Measurements from ENCODE around the gene GGPS1.

The GGPS1 gene

DNA sequence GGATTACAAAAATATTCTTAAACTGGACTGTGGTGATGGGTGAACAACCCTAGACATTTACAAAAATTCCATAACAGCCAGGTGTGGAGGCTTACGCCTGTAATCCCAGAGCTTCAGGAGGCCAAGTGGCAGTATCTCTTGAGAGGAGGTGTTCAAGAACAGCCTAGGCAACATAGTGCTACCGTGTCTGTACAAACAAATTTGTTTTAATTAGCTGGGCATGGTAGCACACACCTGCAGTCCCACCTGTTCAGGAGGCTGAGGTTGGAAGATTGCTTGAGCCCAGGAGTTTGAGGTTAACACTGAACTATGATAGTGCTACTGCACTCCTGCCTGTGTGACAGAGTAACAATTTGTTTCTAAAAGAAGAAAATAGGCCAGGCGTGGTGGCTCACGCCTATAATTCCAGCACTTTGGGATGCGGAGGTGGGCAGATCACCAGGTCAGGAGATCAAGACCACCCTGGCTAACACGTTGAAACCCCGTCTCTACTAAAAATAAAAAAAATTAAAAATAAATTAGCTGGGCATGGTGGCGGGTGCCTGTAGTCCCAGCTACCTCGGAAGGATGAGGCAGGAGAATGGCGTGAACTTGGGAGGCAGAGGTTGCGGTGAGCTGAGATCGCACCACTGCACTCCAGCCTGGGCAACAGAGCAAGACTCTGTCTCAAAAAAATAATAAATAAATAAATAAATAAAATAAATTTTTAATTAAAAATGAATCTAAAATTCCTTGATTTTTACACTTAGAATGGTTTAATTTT, 37.4 kb upstream of the GGPS1 start:
- TF ChIP-seq TAF1 (IDR thresholded peaks at IDR 0.05; ENCODE audit: borderline replicate concordance, insufficient read depth, low read length) (no peak), FOXP2 (optimal IDR thresholded peaks at IDR 0.05; ENCODE audit: borderline replicate concordance, extremely low read depth, extremely low read length, insufficient read depth) (no peak), SIN3A (IDR thresholded peaks at IDR 0.05; ENCODE audit: borderline replicate concordance, insufficient read depth, low read length) (no peak), POLR2AphosphoS5 (IDR thresholded peaks at IDR 0.05; ENCODE audit: low read depth, low read length) (no peak)
- TF ChIP-seq, protein P1, sequence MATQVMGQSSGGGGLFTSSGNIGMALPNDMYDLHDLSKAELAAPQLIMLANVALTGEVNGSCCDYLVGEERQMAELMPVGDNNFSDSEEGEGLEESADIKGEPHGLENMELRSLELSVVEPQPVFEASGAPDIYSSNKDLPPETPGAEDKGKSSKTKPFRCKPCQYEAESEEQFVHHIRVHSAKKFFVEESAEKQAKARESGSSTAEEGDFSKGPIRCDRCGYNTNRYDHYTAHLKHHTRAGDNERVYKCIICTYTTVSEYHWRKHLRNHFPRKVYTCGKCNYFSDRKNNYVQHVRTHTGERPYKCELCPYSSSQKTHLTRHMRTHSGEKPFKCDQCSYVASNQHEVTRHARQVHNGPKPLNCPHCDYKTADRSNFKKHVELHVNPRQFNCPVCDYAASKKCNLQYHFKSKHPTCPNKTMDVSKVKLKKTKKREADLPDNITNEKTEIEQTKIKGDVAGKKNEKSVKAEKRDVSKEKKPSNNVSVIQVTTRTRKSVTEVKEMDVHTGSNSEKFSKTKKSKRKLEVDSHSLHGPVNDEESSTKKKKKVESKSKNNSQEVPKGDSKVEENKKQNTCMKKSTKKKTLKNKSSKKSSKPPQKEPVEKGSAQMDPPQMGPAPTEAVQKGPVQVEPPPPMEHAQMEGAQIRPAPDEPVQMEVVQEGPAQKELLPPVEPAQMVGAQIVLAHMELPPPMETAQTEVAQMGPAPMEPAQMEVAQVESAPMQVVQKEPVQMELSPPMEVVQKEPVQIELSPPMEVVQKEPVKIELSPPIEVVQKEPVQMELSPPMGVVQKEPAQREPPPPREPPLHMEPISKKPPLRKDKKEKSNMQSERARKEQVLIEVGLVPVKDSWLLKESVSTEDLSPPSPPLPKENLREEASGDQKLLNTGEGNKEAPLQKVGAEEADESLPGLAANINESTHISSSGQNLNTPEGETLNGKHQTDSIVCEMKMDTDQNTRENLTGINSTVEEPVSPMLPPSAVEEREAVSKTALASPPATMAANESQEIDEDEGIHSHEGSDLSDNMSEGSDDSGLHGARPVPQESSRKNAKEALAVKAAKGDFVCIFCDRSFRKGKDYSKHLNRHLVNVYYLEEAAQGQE (IDR thresholded peaks at IDR 0.05; ENCODE audit: insufficient read depth in 1 of 2, low read depth in 2 of 2, low read length in 2 of 2) = no peak

DNA sequence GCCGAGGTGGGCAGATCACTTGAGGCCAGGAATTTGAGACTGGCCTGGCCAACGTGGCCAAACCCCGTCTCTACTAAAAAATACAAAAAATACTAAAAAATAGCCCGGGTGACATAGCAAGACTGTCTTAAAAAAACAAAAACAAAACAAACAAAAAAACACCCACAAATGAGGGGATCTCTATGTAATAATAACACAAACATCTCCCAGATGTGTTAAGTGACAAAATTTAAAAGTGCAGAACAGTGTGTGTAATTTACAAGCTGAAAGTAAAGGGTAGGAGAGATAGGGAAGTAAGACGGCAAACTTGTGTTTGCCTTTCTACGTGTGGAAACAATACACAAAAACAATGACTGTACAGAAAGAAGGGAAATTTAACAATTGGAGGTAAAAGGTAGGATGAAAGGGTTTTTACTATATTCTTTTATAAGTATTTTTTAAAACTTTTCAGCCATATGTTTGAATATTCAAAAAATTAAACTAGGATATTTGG, 36.7 kb upstream of the GGPS1 start:
- TF ChIP-seq FOXP2 (optimal IDR thresholded peaks at IDR 0.05; ENCODE audit: borderline replicate concordance, extremely low read depth, extremely low read length, insufficient read depth) (no peak), SIN3A (IDR thresholded peaks at IDR 0.05; ENCODE audit: borderline replicate concordance, insufficient read depth, low read length) (no peak), TAF1 (IDR thresholded peaks at IDR 0.05; ENCODE audit: borderline replicate concordance, insufficient read depth, low read length) (no peak), POLR2AphosphoS5 (IDR thresholded peaks at IDR 0.05; ENCODE audit: low read depth, low read length) (no peak)
- TF ChIP-seq, protein P1 (IDR thresholded peaks at IDR 0.05; ENCODE audit: insufficient read depth in 1 of 2, low read depth in 2 of 2, low read length in 2 of 2) = no peak

DNA sequence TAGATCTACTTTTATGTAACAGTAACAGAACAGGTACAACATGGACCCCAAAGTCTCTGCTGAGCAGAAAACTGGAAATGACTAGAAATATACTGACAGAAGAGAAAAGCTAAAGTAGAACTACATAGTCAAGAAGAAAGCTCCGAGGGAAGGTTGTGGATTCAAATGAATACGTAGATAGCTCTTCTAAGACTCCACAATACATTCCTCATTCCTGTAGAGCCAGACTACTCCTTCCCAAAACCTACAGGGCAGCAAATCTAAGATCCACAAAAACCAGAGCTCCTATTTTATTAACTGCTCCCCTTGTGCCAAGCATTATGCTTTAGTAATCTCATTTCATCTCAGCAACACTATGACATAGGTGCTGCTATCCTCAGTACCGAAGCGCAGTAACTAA, 35.6 kb upstream of the GGPS1 start:
- no peak for TF ChIP-seq SIN3A (IDR thresholded peaks at IDR 0.05; ENCODE audit: borderline replicate concordance, insufficient read depth, low read length)
- no peak for TF ChIP-seq TAF1 (IDR thresholded peaks at IDR 0.05; ENCODE audit: borderline replicate concordance, insufficient read depth, low read length)
- TF ChIP-seq, protein P1 (IDR thresholded peaks at IDR 0.05; ENCODE audit: insufficient read depth in 1 of 2, low read depth in 2 of 2, low read length in 2 of 2) = no peak
- TF ChIP-seq POLR2AphosphoS5 (IDR thresholded peaks at IDR 0.05; ENCODE audit: low read depth, low read length) = no peak
- no peak for TF ChIP-seq FOXP2 (optimal IDR thresholded peaks at IDR 0.05; ENCODE audit: borderline replicate concordance, extremely low read depth, extremely low read length, insufficient read depth)

DNA sequence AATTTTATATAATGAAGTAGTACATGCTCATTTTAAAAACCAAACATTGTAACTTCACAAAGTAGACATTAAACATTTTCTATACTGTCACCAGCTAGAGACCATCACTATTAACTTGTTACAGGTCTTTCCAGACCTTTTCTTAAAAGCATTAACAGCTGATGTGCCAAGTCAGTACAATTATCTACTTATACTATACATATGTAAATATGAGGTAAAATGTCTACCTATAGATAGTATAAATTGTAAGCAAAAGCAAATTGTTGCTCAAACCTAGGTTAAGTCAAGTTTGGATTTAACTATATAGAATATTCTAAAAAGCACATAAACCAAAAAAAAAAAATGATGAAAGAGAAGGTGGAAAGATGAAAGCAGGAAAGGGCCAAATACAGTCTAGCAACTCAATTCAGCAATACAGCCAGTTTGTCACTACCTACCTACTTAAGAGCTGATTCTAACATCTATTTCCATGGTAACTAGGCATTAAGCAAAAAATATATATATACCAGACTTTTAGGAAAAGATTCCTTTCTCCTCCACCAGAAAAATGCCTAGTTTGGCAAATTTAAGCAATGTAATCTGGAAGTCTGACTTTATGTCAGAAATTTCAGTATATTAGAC, 34.9 kb upstream of the GGPS1 start:
- TF ChIP-seq FOXP2 (optimal IDR thresholded peaks at IDR 0.05; ENCODE audit: borderline replicate concordance, extremely low read depth, extremely low read length, insufficient read depth) (no peak), SIN3A (IDR thresholded peaks at IDR 0.05; ENCODE audit: borderline replicate concordance, insufficient read depth, low read length) (no peak), TAF1 (IDR thresholded peaks at IDR 0.05; ENCODE audit: borderline replicate concordance, insufficient read depth, low read length) (no peak), POLR2AphosphoS5 (IDR thresholded peaks at IDR 0.05; ENCODE audit: low read depth, low read length) (no peak)
- TF ChIP-seq, protein P1 (IDR thresholded peaks at IDR 0.05; ENCODE audit: insufficient read depth in 1 of 2, low read depth in 2 of 2, low read length in 2 of 2) = no peak

Measured in PFSK-1 (cell line).